Vagina (tissue), 2 donors: ENCODE measurements around the gene GJC1.

Experiments used
- POLR2A ChIP-seq, 2 donors: fragments of 450-650 bp; IDR thresholded peaks; one replicate each; pipeline ENCODE4 v1.6.1; 2017; ENCODE audit warnings: antibody characterized with exemption in 2 of 2, mild to moderate bottlenecking in 2 of 2, moderate library complexity in 2 of 2
- POLR2AphosphoS5 ChIP-seq, 2 donors: sonication (generic); formaldehyde crosslinking; IDR thresholded peaks; one replicate each; pipeline ENCODE4 v1.9.0; 2017; ENCODE audit warnings: antibody characterized with exemption in 2 of 2, mild to moderate bottlenecking in 2 of 2, low read depth in 1 of 2; ENCODE audit not compliant: insufficient read depth in 1 of 2
- TF ChIP-seq, protein P1 (sequence below), 3 experiments: fragments of 450-650 bp in 2 of 3; fragments of 200-600 bp in 1 of 3; sonication (generic) in 1 of 3; IDR thresholded peaks; one replicate each; pipeline ENCODE4 v1.5.1; 2017 to 2019; ENCODE audit warnings: antibody characterized with exemption in 3 of 3, mild to moderate bottlenecking in 2 of 3, moderate library complexity in 2 of 3

DNA sequence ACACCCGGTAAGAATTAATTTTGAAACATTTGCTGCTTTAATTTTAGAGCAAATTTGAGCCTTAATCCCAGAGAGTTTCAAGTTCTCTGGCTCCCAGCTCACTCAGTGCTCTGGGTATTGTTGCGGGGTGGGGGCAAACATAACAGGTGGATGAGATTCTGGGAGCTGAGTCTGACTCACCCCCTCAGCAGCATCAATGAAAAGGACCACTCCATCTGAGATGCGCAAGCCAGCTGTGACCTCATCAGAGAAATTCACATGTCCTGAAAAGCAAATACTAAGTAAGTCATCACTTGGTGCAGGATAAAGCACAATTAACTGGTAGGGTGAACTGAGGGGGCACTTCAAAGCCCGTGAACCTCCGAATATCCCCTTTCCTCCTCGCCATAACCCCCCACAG lies 49.3 kb upstream of the GJC1 start:
- TF ChIP-seq POLR2A (IDR thresholded peaks at IDR 0.05) (no peak), POLR2AphosphoS5 (IDR thresholded peaks at IDR 0.05; ENCODE audit: insufficient read depth in 1 of 2, low read depth in 1 of 2) (no peak)
- TF ChIP-seq, protein P1, sequence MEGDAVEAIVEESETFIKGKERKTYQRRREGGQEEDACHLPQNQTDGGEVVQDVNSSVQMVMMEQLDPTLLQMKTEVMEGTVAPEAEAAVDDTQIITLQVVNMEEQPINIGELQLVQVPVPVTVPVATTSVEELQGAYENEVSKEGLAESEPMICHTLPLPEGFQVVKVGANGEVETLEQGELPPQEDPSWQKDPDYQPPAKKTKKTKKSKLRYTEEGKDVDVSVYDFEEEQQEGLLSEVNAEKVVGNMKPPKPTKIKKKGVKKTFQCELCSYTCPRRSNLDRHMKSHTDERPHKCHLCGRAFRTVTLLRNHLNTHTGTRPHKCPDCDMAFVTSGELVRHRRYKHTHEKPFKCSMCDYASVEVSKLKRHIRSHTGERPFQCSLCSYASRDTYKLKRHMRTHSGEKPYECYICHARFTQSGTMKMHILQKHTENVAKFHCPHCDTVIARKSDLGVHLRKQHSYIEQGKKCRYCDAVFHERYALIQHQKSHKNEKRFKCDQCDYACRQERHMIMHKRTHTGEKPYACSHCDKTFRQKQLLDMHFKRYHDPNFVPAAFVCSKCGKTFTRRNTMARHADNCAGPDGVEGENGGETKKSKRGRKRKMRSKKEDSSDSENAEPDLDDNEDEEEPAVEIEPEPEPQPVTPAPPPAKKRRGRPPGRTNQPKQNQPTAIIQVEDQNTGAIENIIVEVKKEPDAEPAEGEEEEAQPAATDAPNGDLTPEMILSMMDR (IDR thresholded peaks at IDR 0.05), result no peak
